DND-41 (cell line): Measurements from ENCODE around the gene SYT3.
"Not testable (repeated sequence)": the region's sequence is repeated elsewhere in the genome, so short reads cannot be mapped to it uniquely, and the experiment has no call there.

Experiments
- ATAC-seq: fragments of 200-7000 bp; cut with Tn5 transposase; 3 replicates; pipeline ENCODE4 v1.9.1; 2021; ENCODE audit warnings: low read depth; ENCODE audit not compliant: insufficient read depth
- DNase-seq: peaks from one replicate; pipeline ENCODE4 v3.0.0-alpha.2; 2020
- H2AFZ ChIP-seq: 2 replicates; pipeline ENCODE4 v1.6.0; 2012; ENCODE audit warnings: low read depth, low read length
- H3K27ac ChIP-seq: 2 replicates; pipeline ENCODE4 v1.5.1; 2012; ENCODE audit warnings: low read length, inconsistent platforms
- H3K27me3 ChIP-seq: fragments of 200-600 bp; sonication (generic); 2 replicates; pipeline ENCODE4 v1.6.0; 2012; ENCODE audit warnings: low read length, mild to moderate bottlenecking, inconsistent platforms; ENCODE audit not compliant: insufficient read depth, poor library complexity
- H3K36me3 ChIP-seq: 2 replicates; pipeline ENCODE4 v1.5.1; 2012; ENCODE audit warnings: low read length, inconsistent platforms; ENCODE audit not compliant: insufficient read depth
- H3K4me1 ChIP-seq: 2 replicates; pipeline ENCODE4 v1.5.1; 2012; ENCODE audit warnings: mild to moderate bottlenecking, low read length; ENCODE audit not compliant: insufficient read depth
- H3K4me2 ChIP-seq: 2 replicates; pipeline ENCODE4 v1.6.0; 2012; ENCODE audit warnings: mild to moderate bottlenecking, moderate library complexity, low read length, inconsistent platforms; ENCODE audit not compliant: insufficient read depth
- H3K4me3 ChIP-seq, 2 experiments: fragments of 200-600 bp in 1 of 2; shearing (Covaris generic) in 1 of 2; 2 replicates each; pipeline ENCODE4 v1.5.1; 2012 to 2016; ENCODE audit warnings: inconsistent platforms in 2 of 2, low read length in 2 of 2, mild to moderate bottlenecking in 2 of 2, low read depth in 1 of 2, moderate library complexity in 1 of 2
- H3K79me2 ChIP-seq: 2 replicates; pipeline ENCODE4 v1.6.0; 2012; ENCODE audit warnings: low read length, inconsistent platforms; ENCODE audit not compliant: insufficient read depth
- H3K9ac ChIP-seq: 2 replicates; pipeline ENCODE4 v1.6.0; 2012; ENCODE audit warnings: low read depth, mild to moderate bottlenecking, inconsistent platforms, low read length, moderate library complexity
- H3K9me3 ChIP-seq: 2 replicates; pipeline ENCODE4 v1.5.1; 2012; ENCODE audit warnings: low read length, moderate library complexity, mild to moderate bottlenecking, inconsistent platforms; ENCODE audit not compliant: insufficient read depth, severe bottlenecking
- H4K20me1 ChIP-seq: 2 replicates; pipeline ENCODE4 v1.6.0; 2012; ENCODE audit warnings: low read length; ENCODE audit not compliant: insufficient read depth
- EZH2 ChIP-seq: IDR thresholded peaks from 3 replicates; pipeline ENCODE4 v1.6.1; 2012; ENCODE audit warnings: borderline replicate concordance, low read depth, mild to moderate bottlenecking, moderate library complexity, low read length, inconsistent platforms; ENCODE audit not compliant: severe bottlenecking
- TF ChIP-seq, protein P1 (sequence below): IDR thresholded peaks from 2 replicates; pipeline ENCODE4 v1.5.1; 2012; ENCODE audit warnings: borderline replicate concordance, low read length, moderate library complexity, mild to moderate bottlenecking; ENCODE audit not compliant: poor library complexity, severe bottlenecking; ENCODE audit errors: extremely low read depth

Gene SYT3

GRCh38 chr19:50607874-50608785, 31.6 kb downstream of the SYT3 start:
- Histone ChIP-seq H3K4me3 (no peak overlapping the region), H2AFZ (no peak overlapping the region)
- ATAC-seq = no peak

DNA sequence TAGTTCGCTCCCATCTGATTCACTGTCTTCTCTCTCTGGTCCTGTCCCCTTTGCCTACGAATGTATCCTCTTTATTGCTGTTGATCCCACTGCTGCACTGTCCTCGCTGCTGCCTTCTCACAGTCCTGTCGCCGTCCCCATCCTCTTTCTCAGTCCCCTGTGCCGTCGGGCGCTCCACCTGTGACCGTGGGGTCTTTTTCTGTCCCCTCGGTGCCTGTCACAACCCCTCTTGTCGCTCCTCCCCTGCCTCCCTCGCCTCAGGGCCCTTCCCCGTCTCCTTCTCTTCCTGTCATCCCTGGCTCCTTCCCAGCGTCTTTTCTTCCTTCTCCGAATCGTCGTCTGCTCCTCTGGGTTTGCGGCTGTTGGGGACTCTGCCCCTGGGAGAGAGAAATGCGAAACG, 32.3 kb downstream of the SYT3 start:
- no peak overlapping the region for H3K9ac ChIP-seq
- H4K20me1 ChIP-seq = no peaks in the 10 kb centered on the region
- no peak overlapping the region for H3K4me3 ChIP-seq
- TF ChIP-seq EZH2 = no peak
- TF ChIP-seq, protein P1, sequence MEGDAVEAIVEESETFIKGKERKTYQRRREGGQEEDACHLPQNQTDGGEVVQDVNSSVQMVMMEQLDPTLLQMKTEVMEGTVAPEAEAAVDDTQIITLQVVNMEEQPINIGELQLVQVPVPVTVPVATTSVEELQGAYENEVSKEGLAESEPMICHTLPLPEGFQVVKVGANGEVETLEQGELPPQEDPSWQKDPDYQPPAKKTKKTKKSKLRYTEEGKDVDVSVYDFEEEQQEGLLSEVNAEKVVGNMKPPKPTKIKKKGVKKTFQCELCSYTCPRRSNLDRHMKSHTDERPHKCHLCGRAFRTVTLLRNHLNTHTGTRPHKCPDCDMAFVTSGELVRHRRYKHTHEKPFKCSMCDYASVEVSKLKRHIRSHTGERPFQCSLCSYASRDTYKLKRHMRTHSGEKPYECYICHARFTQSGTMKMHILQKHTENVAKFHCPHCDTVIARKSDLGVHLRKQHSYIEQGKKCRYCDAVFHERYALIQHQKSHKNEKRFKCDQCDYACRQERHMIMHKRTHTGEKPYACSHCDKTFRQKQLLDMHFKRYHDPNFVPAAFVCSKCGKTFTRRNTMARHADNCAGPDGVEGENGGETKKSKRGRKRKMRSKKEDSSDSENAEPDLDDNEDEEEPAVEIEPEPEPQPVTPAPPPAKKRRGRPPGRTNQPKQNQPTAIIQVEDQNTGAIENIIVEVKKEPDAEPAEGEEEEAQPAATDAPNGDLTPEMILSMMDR = no peak
- H3K9me3 ChIP-seq = no peaks in the 10 kb centered on the region
- no peak for DNase-seq
- no peaks in the 10 kb centered on the region for H3K4me1 ChIP-seq
- no peak overlapping the region for H3K27ac ChIP-seq
- H3K79me2 ChIP-seq = no peaks in the 10 kb centered on the region
- no peak for ATAC-seq
- no peaks in the 10 kb centered on the region for H3K27me3 ChIP-seq
- no peaks in the 10 kb centered on the region for H3K36me3 ChIP-seq
- no peak overlapping the region for H2AFZ ChIP-seq
- H3K4me2 ChIP-seq = no peak overlapping the region

More at GRCh38 chr19:50607874-50608785, 31.6 kb downstream of the SYT3 start:
- Histone ChIP-seq H4K20me1 (no peaks in the 10 kb centered on the region), H3K9ac (no peak overlapping the region), H3K4me1 (no peaks in the 10 kb centered on the region), H3K36me3 (no peaks in the 10 kb centered on the region), H3K4me2 (no peak overlapping the region), H3K9me3 (no peaks in the 10 kb centered on the region), H3K27me3 (no peaks in the 10 kb centered on the region), H3K27ac (no peak overlapping the region), H3K79me2 (no peaks in the 10 kb centered on the region)
- DNase-seq = no peak
- TF ChIP-seq, protein P1 = no peak

GRCh38 chr19:50606059-50606836, 33.4 kb downstream of the SYT3 start:
- H3K36me3 ChIP-seq, H2AFZ ChIP-seq, DNase-seq, H3K4me1 ChIP-seq, ATAC-seq, H4K20me1 ChIP-seq, H3K9ac ChIP-seq, H3K27me3 ChIP-seq, H3K27ac ChIP-seq, H3K9me3 ChIP-seq, H3K4me3 ChIP-seq, H3K4me2 ChIP-seq, H3K79me2 ChIP-seq: not testable (repeated sequence)
